Uterus (tissue), 2 donors: ENCODE data around the gene GSAP.

Experiments
- POLR2A ChIP-seq, 2 donors: fragments of 450-650 bp; IDR thresholded peaks; one replicate each; pipeline ENCODE4 v1.6.1; 2016; ENCODE audit warnings: antibody characterized with exemption in 2 of 2, mild to moderate bottlenecking in 1 of 2, moderate library complexity in 1 of 2
- TF ChIP-seq, protein P1 (sequence below), 4 experiments: fragments of 200-600 bp in 2 of 4; fragments of 450-650 bp in 2 of 4; sonication (generic) in 2 of 4; IDR thresholded peaks; one replicate each; pipeline ENCODE4 v1.5.1; 2016 to 2019; ENCODE audit warnings: antibody characterized with exemption in 4 of 4, mild to moderate bottlenecking in 2 of 4, moderate library complexity in 1 of 4

- TF ChIP-seq, protein P1, sequence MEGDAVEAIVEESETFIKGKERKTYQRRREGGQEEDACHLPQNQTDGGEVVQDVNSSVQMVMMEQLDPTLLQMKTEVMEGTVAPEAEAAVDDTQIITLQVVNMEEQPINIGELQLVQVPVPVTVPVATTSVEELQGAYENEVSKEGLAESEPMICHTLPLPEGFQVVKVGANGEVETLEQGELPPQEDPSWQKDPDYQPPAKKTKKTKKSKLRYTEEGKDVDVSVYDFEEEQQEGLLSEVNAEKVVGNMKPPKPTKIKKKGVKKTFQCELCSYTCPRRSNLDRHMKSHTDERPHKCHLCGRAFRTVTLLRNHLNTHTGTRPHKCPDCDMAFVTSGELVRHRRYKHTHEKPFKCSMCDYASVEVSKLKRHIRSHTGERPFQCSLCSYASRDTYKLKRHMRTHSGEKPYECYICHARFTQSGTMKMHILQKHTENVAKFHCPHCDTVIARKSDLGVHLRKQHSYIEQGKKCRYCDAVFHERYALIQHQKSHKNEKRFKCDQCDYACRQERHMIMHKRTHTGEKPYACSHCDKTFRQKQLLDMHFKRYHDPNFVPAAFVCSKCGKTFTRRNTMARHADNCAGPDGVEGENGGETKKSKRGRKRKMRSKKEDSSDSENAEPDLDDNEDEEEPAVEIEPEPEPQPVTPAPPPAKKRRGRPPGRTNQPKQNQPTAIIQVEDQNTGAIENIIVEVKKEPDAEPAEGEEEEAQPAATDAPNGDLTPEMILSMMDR (IDR thresholded peaks at IDR 0.05) = no peak
- no peak for TF ChIP-seq POLR2A (IDR thresholded peaks at IDR 0.05)
These were observed 18.6 kb upstream of the GSAP start for GRCh38 chr7:77434570-77435275.
